HG03460 (cell line): Measurements from ENCODE around the gene ATXN10.
"Not testable (repeated sequence)": the region's sequence is repeated elsewhere in the genome, so short reads cannot be mapped to it uniquely, and the experiment has no call there.

ENCODE experiments used
- ATAC-seq: cut with Tn5 transposase; IDR thresholded peaks from one replicate; pipeline ENCODE4 v1.9.1; 2021; ENCODE audit not compliant: unreplicated experiment

Gene ATXN10

GRCh38 chr22:45781459-45781858, 109.8 kb downstream of the ATXN10 start:
- no peak for ATAC-seq

- ATAC-seq = no peak
These were observed 110.3 kb downstream of the ATXN10 start for GRCh38 chr22:45781966-45782365.

GRCh38 chr22:45783021-45783420, 111.4 kb downstream of the ATXN10 start:
- no peak for ATAC-seq

DNA sequence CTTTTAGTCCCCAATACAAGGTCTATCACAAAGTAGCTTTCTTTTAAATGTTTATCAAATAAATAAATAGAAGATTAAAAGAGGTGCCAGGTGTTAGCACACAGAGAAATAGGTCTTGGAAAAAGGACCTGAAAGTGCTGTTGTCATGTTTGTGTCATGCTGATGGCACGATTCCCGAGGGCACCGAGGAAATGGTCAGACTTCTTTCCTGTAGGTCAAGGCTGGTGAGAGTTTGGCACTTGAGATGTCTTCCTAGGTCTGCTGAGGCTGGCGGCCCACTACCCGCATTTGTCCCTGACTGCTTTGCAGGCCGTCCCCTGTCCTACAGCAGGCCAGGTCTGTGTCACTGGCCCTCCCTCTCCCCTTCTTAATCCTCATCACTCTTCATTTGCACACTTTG, 112.1 kb downstream of the ATXN10 start:
- no peak for ATAC-seq

DNA sequence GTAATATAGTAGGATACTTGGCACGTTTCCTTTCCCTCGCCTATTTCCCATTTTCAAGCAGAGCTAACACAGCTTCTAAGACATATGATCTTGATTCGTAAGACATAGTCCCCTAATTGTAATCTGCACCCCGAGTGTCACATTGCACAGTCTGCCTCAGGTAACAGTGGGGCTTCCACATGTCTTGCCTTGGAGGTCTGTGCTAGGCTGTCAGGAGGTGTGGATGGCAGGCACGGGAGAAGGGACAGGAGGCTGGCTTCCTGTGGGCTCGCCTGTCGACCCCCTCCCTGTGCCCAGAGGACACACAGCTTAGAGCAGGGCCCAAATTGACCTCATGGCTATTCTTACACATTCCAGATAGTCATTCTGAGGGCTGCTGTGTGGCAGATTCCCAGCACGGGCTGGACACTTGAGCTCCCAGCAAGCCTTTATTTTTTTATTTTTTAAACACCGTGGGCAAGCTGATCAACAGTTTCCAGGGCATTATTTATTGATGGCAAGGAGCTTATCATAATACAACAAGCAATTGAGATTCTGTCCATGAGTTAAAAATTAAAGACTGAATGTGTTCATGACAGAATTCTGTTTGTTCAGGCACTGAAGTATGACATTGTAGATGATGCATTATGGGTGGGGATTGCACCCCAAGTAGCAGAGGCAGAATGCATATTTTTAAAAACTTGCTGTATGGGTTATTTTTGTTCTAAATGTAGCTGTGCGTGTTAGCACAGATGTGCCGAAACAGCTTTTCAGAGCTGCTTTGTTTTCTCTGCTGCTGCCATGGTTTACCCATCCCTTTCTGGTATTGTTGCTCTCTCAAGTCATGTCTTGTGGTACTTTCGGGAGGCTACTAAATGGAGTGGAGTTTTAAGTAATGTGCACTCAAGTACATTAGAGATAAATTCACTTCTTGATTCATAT, 113.0 kb downstream of the ATXN10 start:
- no peak for ATAC-seq

DNA sequence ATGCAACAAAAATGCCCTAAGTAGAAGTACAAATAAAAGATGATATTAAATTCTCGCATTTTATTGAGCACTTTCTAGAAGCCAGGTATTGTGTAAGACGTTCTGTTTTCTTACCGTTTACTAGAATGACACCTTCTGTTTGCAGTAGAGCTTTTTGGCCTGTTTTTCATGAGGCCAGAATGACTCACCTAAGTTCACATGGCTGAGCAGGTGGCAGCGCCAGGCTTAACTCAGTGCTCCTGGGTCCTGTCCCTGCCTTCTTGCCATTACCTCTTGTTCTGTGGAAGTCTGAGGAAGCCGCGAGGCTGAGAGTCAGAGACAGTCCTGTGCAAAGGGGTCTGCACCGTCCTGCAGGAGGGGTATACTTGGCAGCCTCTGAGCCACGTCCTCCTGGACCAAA, 113.8 kb downstream of the ATXN10 start:
- no peak for ATAC-seq

- ATAC-seq = no peak
These were observed 115.1 kb downstream of the ATXN10 start for GRCh38 chr22:45786726-45787125.

DNA sequence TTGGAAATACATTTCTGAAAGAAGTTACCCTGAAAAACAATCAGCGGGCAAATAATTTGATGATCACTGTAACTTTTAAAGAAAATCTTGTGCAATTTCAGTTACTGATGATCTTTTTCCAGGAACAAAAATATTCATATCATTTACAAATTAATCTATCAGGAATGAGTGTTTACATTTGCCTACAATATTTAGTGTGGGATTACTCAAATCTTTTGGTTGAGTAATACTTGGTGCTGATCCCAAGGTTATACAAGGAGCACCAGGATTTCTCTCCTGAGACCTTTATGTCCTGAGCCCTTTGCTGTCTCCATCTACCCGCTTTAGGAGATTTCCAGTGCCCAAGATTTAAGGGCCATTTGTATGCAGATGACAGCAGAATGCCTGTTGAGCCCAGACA, 116.1 kb downstream of the ATXN10 start:
- no peak for ATAC-seq

DNA sequence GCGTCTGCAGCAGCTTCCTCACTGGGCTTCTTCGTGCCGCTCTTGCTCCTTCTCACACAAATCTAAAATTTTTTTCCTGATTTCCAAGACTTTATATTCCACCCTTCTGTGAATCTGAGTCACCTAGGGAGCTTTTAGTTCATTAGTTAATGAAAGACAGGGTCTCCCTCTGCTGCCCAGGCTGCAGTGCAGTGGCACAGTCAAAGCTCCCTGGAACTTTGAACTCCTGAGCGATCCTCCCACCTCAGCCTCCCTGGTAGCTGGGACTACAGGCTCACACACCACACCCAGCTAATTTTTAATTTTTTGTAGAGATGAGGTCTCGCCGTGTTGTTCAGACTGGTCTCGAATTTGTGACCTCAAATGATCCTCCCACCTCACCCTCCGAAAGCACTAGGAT, 116.9 kb downstream of the ATXN10 start:
- ATAC-seq = no peak

GRCh38 chr22:45790401-45790800, 118.8 kb downstream of the ATXN10 start:
- no peak for ATAC-seq

GRCh38 chr22:45793161-45793560, 121.5 kb downstream of the ATXN10 start:
- no peak for ATAC-seq

DNA sequence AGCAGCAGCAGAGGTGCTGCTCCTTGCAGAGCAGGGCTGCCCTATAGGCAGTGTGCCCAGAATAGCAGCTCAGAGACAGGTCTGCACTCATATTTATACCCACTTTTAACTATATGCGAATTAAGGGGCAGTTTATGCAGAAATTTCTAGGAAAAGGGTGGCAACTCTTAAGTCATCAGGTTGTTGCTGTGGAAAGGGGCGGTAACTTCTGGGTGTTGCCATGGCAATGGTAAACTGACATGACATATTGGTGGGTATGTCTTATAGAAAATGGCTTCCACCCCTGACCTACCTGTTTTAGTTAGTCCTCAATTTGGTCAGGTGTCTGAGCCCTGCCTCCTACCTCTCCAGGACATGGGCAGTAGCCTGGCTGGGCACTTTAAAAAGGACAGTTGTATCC, 122.3 kb downstream of the ATXN10 start:
- ATAC-seq = no peak

DNA sequence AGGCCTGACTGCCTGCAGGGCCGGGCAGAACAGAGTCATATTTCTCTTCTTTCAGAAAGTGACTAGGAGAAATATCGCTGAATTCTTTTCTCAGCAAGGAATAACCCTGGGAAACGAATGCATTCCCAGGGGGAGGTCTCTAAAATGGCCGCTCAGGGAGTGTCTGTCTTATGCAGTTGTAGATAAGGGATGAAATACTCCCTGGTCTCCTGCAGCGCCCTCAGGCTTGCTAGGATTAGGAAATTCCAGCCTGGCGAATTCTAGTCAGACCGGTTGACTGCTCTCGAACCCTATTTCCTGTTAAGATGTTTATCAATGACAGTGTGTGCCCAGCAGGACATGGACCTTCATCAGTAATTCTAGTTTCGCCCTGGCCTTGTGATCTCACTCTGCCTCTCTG, 124.4 kb downstream of the ATXN10 start:
- ATAC-seq = not testable (repeated sequence)

GRCh38 chr22:45799291-45799690, 127.7 kb downstream of the ATXN10 start:
- no peak for ATAC-seq

- ATAC-seq = no peak
These were observed 130.4 kb downstream of the ATXN10 start for GRCh38 chr22:45802054-45802453.

DNA sequence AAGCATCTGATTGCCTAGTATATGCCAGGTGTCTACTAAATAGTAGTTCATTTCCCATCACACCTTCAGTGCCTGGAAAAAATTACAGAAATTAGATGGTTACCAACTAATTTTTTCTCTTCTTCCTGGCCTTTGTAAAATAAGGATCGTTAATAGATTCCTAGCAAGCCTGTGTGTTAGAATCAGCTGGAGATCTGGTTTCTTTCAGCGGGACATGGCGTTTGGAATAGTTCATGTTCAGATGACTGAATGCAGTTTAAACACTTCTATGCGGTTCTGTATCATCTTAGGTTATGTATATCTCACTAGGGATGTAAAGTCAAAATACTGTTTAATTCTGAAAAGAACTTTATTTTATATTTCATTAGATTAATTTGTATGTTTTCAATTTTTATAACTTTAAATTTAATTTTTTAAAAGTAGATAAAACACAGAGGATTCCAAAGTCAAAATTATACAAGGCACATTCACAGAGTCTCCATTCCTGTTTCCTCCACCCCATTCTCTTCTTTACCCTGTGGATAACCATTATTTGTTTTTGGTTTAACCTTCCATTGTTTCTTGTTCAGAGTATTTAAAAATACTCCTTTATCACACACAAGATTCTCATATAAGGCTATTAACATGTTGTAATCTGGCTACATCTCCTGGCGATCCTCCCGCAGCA, 132.8 kb downstream of the ATXN10 start:
- no peak for ATAC-seq

GRCh38 chr22:45804986-45805325, 133.3 kb downstream of the ATXN10 start:
- ATAC-seq = no peak

GRCh38 chr22:45805413-45805812, 133.8 kb downstream of the ATXN10 start:
- no peak for ATAC-seq

GRCh38 chr22:45807156-45807915, 135.7 kb downstream of the ATXN10 start:
- no peak for ATAC-seq

GRCh38 chr22:45812910-45813309, 141.3 kb downstream of the ATXN10 start:
- ATAC-seq = no peak

GRCh38 chr22:45814198-45814597, 142.6 kb downstream of the ATXN10 start:
- ATAC-seq = no peak

DNA sequence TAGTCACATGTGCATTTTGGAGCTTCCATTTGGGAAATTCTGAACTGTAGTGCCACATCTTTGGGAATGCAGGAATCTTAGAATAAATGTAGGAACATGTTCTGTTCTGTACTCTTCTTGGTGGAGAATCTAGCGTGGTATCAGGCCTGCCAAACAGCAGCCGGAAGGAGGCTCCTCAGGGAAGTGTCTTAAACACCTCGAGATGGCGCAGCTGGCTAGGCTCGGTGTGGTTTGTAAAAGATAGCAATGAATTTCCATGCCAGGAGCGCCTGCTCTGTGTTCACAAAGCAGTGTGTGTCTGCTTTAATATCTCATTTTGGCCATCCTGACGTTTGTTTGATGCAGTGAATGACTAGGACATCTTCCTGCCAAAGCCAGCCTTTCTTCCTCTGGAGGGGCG, 145.1 kb downstream of the ATXN10 start:
- no peak for ATAC-seq
